Activated CD4-positive, alpha-beta T cell treated with anti-CD3 and anti-CD28 coated beads, Interleukin-2, amount 50 U/mL, for 1 hour (primary cell): Measurements from ENCODE around the gene ADCY5.

Experiments
- DNase-seq: peaks from one replicate; pipeline ENCODE4 v3.0.0-alpha.2; 2020

ADCY5 gene

GRCh38 chr3:123337948-123338619 is 110.8 kb downstream of the ADCY5 start:
- DNase-seq: no peak

GRCh38 chr3:123337226-123337625 is 111.7 kb downstream of the ADCY5 start:
- DNase-seq: no peak

GRCh38 chr3:123336441-123336851 is 112.4 kb downstream of the ADCY5 start:
- DNase-seq: no peak

- DNase-seq: no peak
Observed at GRCh38 chr3:123336001-123336400, 112.9 kb downstream of the ADCY5 start.

GRCh38 chr3:123335007-123335670 is 113.8 kb downstream of the ADCY5 start:
- no peak for DNase-seq

- no peak for DNase-seq
Observed at GRCh38 chr3:123334056-123334455, 114.8 kb downstream of the ADCY5 start.

- DNase-seq: no peak
Observed at GRCh38 chr3:123333401-123333800, 115.5 kb downstream of the ADCY5 start.

GRCh38 chr3:123332124-123332641 is 116.7 kb downstream of the ADCY5 start:
- no peak for DNase-seq

GRCh38 chr3:123331651-123332050 is 117.2 kb downstream of the ADCY5 start:
- no peak for DNase-seq

GRCh38 chr3:123331006-123331405 is 117.9 kb downstream of the ADCY5 start:
- DNase-seq: no peak

GRCh38 chr3:123330441-123330991 is 118.4 kb downstream of the ADCY5 start:
- no peak for DNase-seq

- DNase-seq: no peak
Observed at GRCh38 chr3:123329636-123330340, 119.1 kb downstream of the ADCY5 start.

- DNase-seq: peak; percentile 71
Observed at GRCh38 chr3:123328851-123329635, 119.8 kb downstream of the ADCY5 start.

GRCh38 chr3:123327956-123328850 is 120.7 kb downstream of the ADCY5 start:
- DNase-seq: no peak

GRCh38 chr3:123327480-123327879 is 121.4 kb downstream of the ADCY5 start:
- no peak for DNase-seq

- no peak for DNase-seq
Observed at GRCh38 chr3:123326531-123326930, 122.4 kb downstream of the ADCY5 start.

- no peak for DNase-seq
Observed at GRCh38 chr3:123325766-123326256, 123.1 kb downstream of the ADCY5 start.

GRCh38 chr3:123324880-123325765 is 123.8 kb downstream of the ADCY5 start:
- no peak for DNase-seq

GRCh38 chr3:123323781-123324180 is 125.1 kb downstream of the ADCY5 start:
- DNase-seq: no peak

GRCh38 chr3:123322866-123323265 is 126.0 kb downstream of the ADCY5 start:
- DNase-seq: no peak
